LNCaP clone FGC (cell line): ENCODE results near the gene EIF4A3.

Experiments used
- DNase-seq: peaks from one replicate; pipeline ENCODE4 v3.0.0-alpha.2; 2011; ENCODE audit warnings: low read depth
- H3K4me3 ChIP-seq: 2 replicates; pipeline ENCODE4 v1.5.1; 2011; ENCODE audit warnings: mild to moderate bottlenecking, low read depth, low read length, control low read depth
- CTCF ChIP-seq: IDR thresholded peaks from 2 replicates; pipeline ENCODE4 v1.5.1; 2012; ENCODE audit warnings: mild to moderate bottlenecking; ENCODE audit not compliant: control insufficient read depth, insufficient read depth; ENCODE audit errors: extremely low read depth

The EIF4A3 gene

GRCh38 chr17:80147035-80147822, at the start of gene EIF4A3:
Gene EIF4A3, minus strand, starts transcription at chr17:80147128. Its CDS starts 167 bp downstream, at chr17:80146961.
- peak; percentile 97 for DNase-seq
- peak; percentile 21; the same call in 1 of the 2 replicates for TF ChIP-seq CTCF
- peak within 1 kb of the TSS; percentile 92 for H3K4me3 ChIP-seq

DNA sequence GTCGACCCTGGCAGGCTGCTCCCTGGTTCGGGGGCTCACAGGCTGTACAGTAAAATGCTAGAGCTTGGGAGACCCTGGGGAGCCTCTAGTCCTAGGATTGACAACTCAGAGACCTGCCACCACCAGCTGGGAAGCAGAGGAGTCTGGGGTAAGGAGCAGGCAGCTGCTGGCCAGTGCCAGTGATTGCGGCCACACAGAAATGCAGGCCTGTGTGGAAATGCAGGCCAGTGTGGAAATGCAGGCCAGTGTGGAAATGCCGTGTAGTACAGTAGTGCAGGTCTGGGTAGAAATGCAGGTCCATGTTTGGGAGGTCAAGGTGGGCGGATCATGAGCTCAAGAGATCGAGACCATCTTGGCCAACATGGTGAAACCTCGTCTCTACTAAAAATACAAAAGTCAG, 49.7 kb upstream of the EIF4A3 start:
- DNase-seq = no peak
- no peak overlapping the region for H3K4me3 ChIP-seq
- no peak for TF ChIP-seq CTCF

GRCh38 chr17:80195671-80196529, 49.0 kb upstream of the EIF4A3 start:
- peak; percentile 52 for TF ChIP-seq CTCF
- no peak for DNase-seq
- H3K4me3 ChIP-seq = no peak overlapping the region

GRCh38 chr17:80195141-80195540, 48.2 kb upstream of the EIF4A3 start:
- H3K4me3 ChIP-seq = no peak overlapping the region
- DNase-seq = no peak
- TF ChIP-seq CTCF = no peak

GRCh38 chr17:80191865-80192661, 45.1 kb upstream of the EIF4A3 start:
- no peak for TF ChIP-seq CTCF
- H3K4me3 ChIP-seq = no peak overlapping the region
- DNase-seq = peak; percentile 19

- no peak for DNase-seq
- H3K4me3 ChIP-seq = no peak overlapping the region
- no peak for TF ChIP-seq CTCF
Observed at GRCh38 chr17:80191192-80191591, 44.3 kb upstream of the EIF4A3 start.
